H1 (cell line): Measurements from ENCODE around the gene CRK. TPM values are rescaled to one million over a fixed set of nuclear protein-coding genes. Genes with fewer than 3 reads are reported as not detected.

Experiments
- CTCF ChIA-PET: fragments of 300-600 bp; sonication (Branson Sonifier 250); formaldehyde crosslinking; loops from one replicate; lab custom pipeline; 2021; ENCODE audit not compliant: partially characterized antibody; lab: Charles Lee
- POLR2A ChIA-PET: fragments of 300-600 bp; sonication (Branson Sonifier 250); formaldehyde crosslinking; loops from one replicate; lab custom pipeline; 2021; ENCODE audit warnings: inconsistent platforms; ENCODE audit not compliant: partially characterized antibody; lab: Charles Lee
- DNase-seq, 2 experiments: peaks; one replicate each; pipeline versions ENCODE4 v3.0.0 to v3.0.0-alpha.2; 2010 to 2022; ENCODE audit warnings: low spot score in 2 of 2, low read depth in 1 of 2, mixed read lengths in 1 of 2
- FAIRE-seq: peaks from 2 replicates; lab custom pipeline; 2011; peaks lifted over from hg19 to GRCh38; lab: Jason Lieb, UNC
- H2AFZ ChIP-seq: 2 replicates; pipeline ENCODE4 v1.8.1; 2012; ENCODE audit warnings: low read length, inconsistent platforms
- H2AK5ac ChIP-seq: 2 replicates; pipeline ENCODE4 v1.6.1; 2013; ENCODE audit warnings: low read depth, low read length
- H2BK120ac ChIP-seq: replicated peaks from 2 replicates; pipeline ENCODE3; 2013; ENCODE audit warnings: low read depth, low read length, inconsistent platforms
- H2BK12ac ChIP-seq: 2 replicates; pipeline ENCODE4 v1.6.1; 2013; ENCODE audit warnings: low read depth, low read length
- H2BK15ac ChIP-seq: 2 replicates; pipeline ENCODE4 v1.6.1; 2013; ENCODE audit warnings: low read length
- H2BK20ac ChIP-seq: 2 replicates; pipeline ENCODE4 v1.6.1; 2013; ENCODE audit warnings: low read length
- H2BK5ac ChIP-seq: 2 replicates; pipeline ENCODE4 v1.6.1; 2013; ENCODE audit warnings: low read depth, low read length
- H3K14ac ChIP-seq: 2 replicates; pipeline ENCODE4 v1.6.1; 2013; ENCODE audit warnings: inconsistent platforms; ENCODE audit not compliant: insufficient read length
- H3K18ac ChIP-seq: 2 replicates; pipeline ENCODE4 v1.6.1; 2013; ENCODE audit warnings: low read length; ENCODE audit errors: extremely low read depth
- H3K23ac ChIP-seq: 2 replicates; pipeline ENCODE4 v1.6.1; 2013; ENCODE audit warnings: inconsistent platforms; ENCODE audit not compliant: insufficient read length
- H3K23me2 ChIP-seq: 2 replicates; pipeline ENCODE4 v1.6.1; 2013; ENCODE audit warnings: low read depth, low read length
- H3K27ac ChIP-seq: 2 replicates; pipeline ENCODE4 v1.6.1; 2011; ENCODE audit warnings: low read depth, low read length, inconsistent platforms
- H3K27me3 ChIP-seq, 4 experiments: replicated peaks in 1 of 4; 1 replicate in 1 of 4; 2 replicates in 3 of 4; pipeline versions ENCODE4 v1.6.1 to v1.8.1; 2011 to 2013; ENCODE audit warnings: low read length in 3 of 4, mild to moderate bottlenecking in 3 of 4, inconsistent platforms in 2 of 4, mixed read lengths in 2 of 4, moderate library complexity in 1 of 4; ENCODE audit not compliant: control insufficient read depth in 3 of 4, insufficient read depth in 3 of 4; ENCODE audit errors: extremely low read depth in 1 of 4
- H3K36me3 ChIP-seq, 4 experiments: 2 replicates each; pipeline versions ENCODE4 v1.6.1 to v1.8.1; 2011 to 2013; ENCODE audit warnings: mild to moderate bottlenecking in 4 of 4, low read length in 3 of 4, moderate library complexity in 2 of 4, control low read depth in 1 of 4, inconsistent platforms in 1 of 4; ENCODE audit not compliant: insufficient read depth in 4 of 4, control insufficient read depth in 2 of 4
- H3K4ac ChIP-seq: replicated peaks from 2 replicates; pipeline ENCODE3; 2013; ENCODE audit warnings: low read length, low read depth, mixed read lengths, inconsistent platforms; ENCODE audit not compliant: insufficient read length
- H3K4me1 ChIP-seq, 4 experiments: replicated peaks in 1 of 4; 1 replicate in 1 of 4; 2 replicates in 3 of 4; pipeline versions ENCODE4 v1.6.1 to v1.8.1; 2011 to 2013; ENCODE audit warnings: low read length in 3 of 4, inconsistent platforms in 2 of 4, mixed read lengths in 1 of 4; ENCODE audit not compliant: insufficient read depth in 4 of 4, control insufficient read depth in 3 of 4
- H3K4me2 ChIP-seq, 2 experiments: 2 replicates each; pipeline versions ENCODE4 v1.6.1 to v1.8.1; 2011 to 2013; ENCODE audit warnings: low read depth in 2 of 2, low read length in 2 of 2, control low read depth in 1 of 2, inconsistent platforms in 1 of 2, mild to moderate bottlenecking in 1 of 2; ENCODE audit not compliant: insufficient read depth in 1 of 2
- H3K4me3 ChIP-seq, 4 experiments: fragments of 200-600, 300-600 bp in 1 of 4; sonication (generic), shearing (Covaris generic), sonication (Bioruptor Twin) in 1 of 4; 2 replicates each; pipeline versions ENCODE4 v1.5.1 to v1.8.1; 2011 to 2016; ENCODE audit warnings: low read length in 4 of 4, low read depth in 3 of 4, control low read depth in 2 of 4, inconsistent platforms in 2 of 4, mild to moderate bottlenecking in 2 of 4, mixed read lengths in 1 of 4, moderate library complexity in 1 of 4; ENCODE audit not compliant: insufficient read depth in 2 of 4; ENCODE audit errors: extremely low read depth in 1 of 4
- H3K56ac ChIP-seq: replicated peaks from 2 replicates; pipeline ENCODE3; 2013; ENCODE audit warnings: low read depth, mild to moderate bottlenecking, mixed read lengths, low read length, inconsistent platforms; ENCODE audit not compliant: insufficient read length
- H3K79me1 ChIP-seq: 2 replicates; pipeline ENCODE4 v1.6.1; 2013; ENCODE audit warnings: low read depth, low read length, control low read depth
- H3K79me2 ChIP-seq, 2 experiments: 2 replicates each; pipeline versions ENCODE4 v1.6.1 to v1.8.1; 2012 to 2013; ENCODE audit warnings: low read length in 2 of 2, mild to moderate bottlenecking in 2 of 2, inconsistent platforms in 1 of 2; ENCODE audit not compliant: insufficient read depth in 2 of 2, control insufficient read depth in 1 of 2
- H3K9ac ChIP-seq, 4 experiments: replicated peaks in 1 of 4; 1 replicate in 1 of 4; 2 replicates in 3 of 4; pipeline versions ENCODE4 v1.6.1 to v1.8.1; 2011 to 2013; ENCODE audit warnings: low read depth in 3 of 4, low read length in 3 of 4, control low read depth in 2 of 4, mild to moderate bottlenecking in 2 of 4, moderate library complexity in 2 of 4, inconsistent platforms in 1 of 4; ENCODE audit errors: extremely low read depth in 1 of 4
- H3K9me3 ChIP-seq, 2 experiments: 2 replicates each; pipeline versions ENCODE4 v1.6.1 to v1.8.1; 2012 to 2013; ENCODE audit warnings: mild to moderate bottlenecking in 2 of 2, moderate library complexity in 2 of 2, control low read depth in 1 of 2, inconsistent platforms in 1 of 2, low read depth in 1 of 2, low read length in 1 of 2, mixed read lengths in 1 of 2; ENCODE audit not compliant: insufficient read depth in 2 of 2
- H4K20me1 ChIP-seq, 2 experiments: replicated peaks in 1 of 2; 2 replicates each; pipeline versions ENCODE3 to v1.8.1; 2011 to 2013; ENCODE audit warnings: inconsistent platforms in 2 of 2, low read length in 2 of 2, mild to moderate bottlenecking in 1 of 2; ENCODE audit not compliant: insufficient read depth in 2 of 2, control insufficient read depth in 1 of 2
- H4K5ac ChIP-seq: 2 replicates; pipeline ENCODE4 v1.6.1; 2013; ENCODE audit warnings: low read length, low read depth, mixed read lengths, inconsistent platforms; ENCODE audit not compliant: insufficient read length
- H4K8ac ChIP-seq: 2 replicates; pipeline ENCODE4 v1.8.0; 2013; ENCODE audit warnings: mild to moderate bottlenecking, moderate library complexity, low read length, inconsistent platforms; ENCODE audit not compliant: insufficient read depth; ENCODE audit errors: extremely low read depth
- H4K91ac ChIP-seq: replicated peaks from 2 replicates; pipeline ENCODE3; 2013; ENCODE audit warnings: low read length, mixed read lengths, inconsistent platforms; ENCODE audit not compliant: insufficient read length
- ATF3 ChIP-seq: IDR thresholded peaks from 2 replicates; pipeline ENCODE4 v1.6.1; 2011; ENCODE audit warnings: low read depth, mild to moderate bottlenecking, low read length; ENCODE audit not compliant: insufficient read depth
- E2F6 ChIP-seq: IDR thresholded peaks from 2 replicates; pipeline ENCODE4 v1.6.1; 2012; ENCODE audit warnings: inconsistent platforms
- HDAC2 ChIP-seq, 2 experiments: fragments of 300-600 bp in 1 of 2; sonication (generic) in 1 of 2; IDR thresholded peaks; 2 replicates each; pipeline ENCODE4 v1.6.1; 2011 to 2012; ENCODE audit warnings: low read depth in 2 of 2, low read length in 2 of 2, mild to moderate bottlenecking in 2 of 2, moderate library complexity in 2 of 2, borderline replicate concordance in 1 of 2, inconsistent platforms in 1 of 2
- KDM4A ChIP-seq: IDR thresholded peaks from one replicate; pipeline ENCODE4 v1.7.1; 2012; ENCODE audit warnings: low read depth, mild to moderate bottlenecking, moderate library complexity, low read length, inconsistent platforms; ENCODE audit not compliant: severe bottlenecking
- TAF1 ChIP-seq: IDR thresholded peaks from 2 replicates; pipeline ENCODE4 v1.6.1; 2011; ENCODE audit warnings: mild to moderate bottlenecking, low read depth, low read length
- WGBS, 2 experiments: shearing (Covaris generic) in 1 of 2; methylation state at CpG; one replicate each; pipeline versions ENCODE4 v1.1.6 to v1.1.7; 2013 to 2015; ENCODE audit warnings: low lambda C conversion rate in 2 of 2, mixed read lengths in 2 of 2, inconsistent platforms in 1 of 2, low coverage in 1 of 2, missing lambda C conversion rate in 1 of 2; ENCODE audit not compliant: insufficient replicate concordance in 2 of 2, insufficient coverage in 1 of 2, insufficient read length in 1 of 2; ENCODE audit errors: extremely low coverage in 1 of 2, missing lambda C conversion rate in 1 of 2; 5-methylcytosine and 5-hydroxymethylcytosine counted together
- polyA plus RNA-seq, 7 experiments: library from polyadenylated mRNA; depleted of rRNA in 3 of 7; stranded (reverse) in 5 of 7; unstranded in 2 of 7; fragments of >200 nt in 5 of 7; fragments of 200-250 nt in 2 of 7; gene quantifications; 1 replicate in 5 of 7; 2 replicates in 1 of 7; 4 replicates in 1 of 7; pipeline versions ENCODE4 v1.2.1 to v1.2.3, GENCODE V29; 2011 to 2013; ENCODE audit warnings: missing spikeins in 2 of 7, mixed read lengths in 2 of 7
- total RNA-seq: library from RNA; stranded (reverse); fragmentation: NEBNext Ultra II Directional; extraction: Animal tissue kit (Norgen Biotek cat#: 25700); gene quantifications from 2 replicates; pipeline ENCODE4 v1.2.1, GENCODE V29; 2021

CRK gene
- total and polyA plus RNA-seq, 2 of the 8 experiments (the other 6 are each of a cell fraction or from before 2014, with no cell fraction given), result 32.8 to 57.1 TPM

DNA sequence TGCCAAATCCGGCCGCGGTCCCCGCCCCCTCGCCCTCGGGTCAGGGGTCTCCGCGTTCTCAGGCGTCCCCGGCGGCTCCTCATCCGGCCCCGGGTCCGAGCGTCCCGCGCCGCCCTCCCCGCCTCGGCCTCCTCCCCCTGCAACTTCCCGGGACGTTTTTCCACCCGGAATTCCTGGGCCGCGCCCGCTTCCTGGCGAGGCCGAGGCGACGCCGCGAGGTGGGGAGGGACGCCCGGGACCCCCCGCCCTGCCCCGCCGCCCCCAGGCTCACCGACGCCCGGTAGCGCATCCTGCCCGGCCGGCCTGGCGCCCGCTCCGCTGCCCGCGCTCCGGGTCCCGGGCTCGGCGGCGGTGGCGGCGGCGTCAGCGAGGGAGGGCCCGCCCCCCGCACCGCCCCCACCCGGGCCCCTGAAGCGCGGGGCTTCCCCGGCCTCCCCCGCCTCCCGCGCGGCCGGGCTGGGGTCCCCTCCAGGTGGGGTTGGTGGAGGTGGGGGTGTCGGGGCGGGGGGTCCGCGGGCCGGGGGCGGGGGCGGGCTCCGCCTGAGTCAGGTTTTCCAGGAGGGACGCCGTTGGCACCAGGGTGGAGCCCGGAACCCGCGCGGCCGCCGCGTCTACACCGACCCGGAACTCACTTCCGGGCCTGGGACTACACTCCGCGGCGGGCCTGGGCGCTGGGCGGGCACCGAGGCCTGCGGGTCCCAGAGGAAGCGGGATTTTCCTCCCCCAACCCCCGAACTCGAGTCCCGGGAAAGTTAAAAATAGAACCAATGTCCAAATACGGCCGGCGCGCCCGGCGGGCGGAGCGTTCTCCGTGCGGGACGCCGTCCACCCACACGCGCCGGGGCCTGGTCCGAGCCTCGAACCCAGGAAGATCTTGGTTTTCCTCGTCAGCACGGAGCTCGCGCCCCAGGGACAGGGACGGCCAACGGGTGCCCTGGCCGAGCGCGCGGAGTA, 29.7 kb upstream of the CRK start:
- CTCF ChIA-PET, result interaction anchor here (0.6 to 1.4 kb wide), 4 partner anchors 13 to 120 kb away, joined by 3 to 6 read pairs (median 4); partner anchors contain the start of gene INPP5K
- H2AFZ ChIP-seq, result no peak overlapping the region; the same call in 1 of the 2 replicates

More for the DNA sequence above, 29.7 kb upstream of the CRK start:
- Histone ChIP-seq H3K18ac (no peak overlapping the region; the same call in 1 of the 2 replicates), H2AK5ac (no peak overlapping the region), H2BK120ac (no peak overlapping the region), H3K9me3 (no peaks in the 10 kb centered on the region), H3K27me3 (peaks cover 0 to 6% (median 0%) of the 10 kb centered on the region in 4 experiments; a peak in 2 of 7 replicates), H3K27ac (no peak overlapping the region), H4K20me1 (peaks cover 0 to 10% of the 10 kb centered on the region in 2 experiments), H2BK20ac (no peak overlapping the region), H4K5ac (no peak overlapping the region), H3K36me3 (peaks cover 3 to 19% (median 14%) of the 10 kb centered on the region in 4 experiments; a peak in 6 of 8 replicates), H3K4me3 (peak overlapping the region; percentile 43 to 75 (median 50)), H2BK12ac (no peak overlapping the region), H4K91ac (peak overlapping the region; percentile 42), H3K79me1 (no peaks in the 10 kb centered on the region; the same call in 1 of the 2 replicates), H3K14ac (no peak overlapping the region), H3K23me2 (peaks cover 11% of the 10 kb centered on the region; the same call in 1 of the 2 replicates), H3K4ac (no peak overlapping the region), H2BK5ac (no peak overlapping the region), H3K9ac (peak overlapping the region in 1 of 4 experiments; percentile 70; a peak in 1 of 7 replicates), H3K23ac (no peak overlapping the region), H4K8ac (peak overlapping the region; percentile 3; the same call in 1 of the 2 replicates), H3K4me1 (peaks cover 0 to 24% (median 13%) of the 10 kb centered on the region in 4 experiments; a peak in 6 of 7 replicates), H3K4me2 (peak overlapping the region; percentile 68 to 74), H2BK15ac (no peak overlapping the region), H3K56ac (no peak overlapping the region), H3K79me2 (no peaks in the 10 kb centered on the region)
- no peak for FAIRE-seq
- POLR2A ChIA-PET, result interaction anchor here (0.9 to 1.4 kb wide), 6 partner anchors 10 to 33 kb away, joined by 3 to 5 read pairs (median 4); partner anchors contain the start of gene CRK
- 0 out of 4 replicates have a peak, but pooled peaks have one; percentile 8 to 31 for TF ChIP-seq HDAC2 (IDR thresholded peaks at IDR 0.05; ENCODE audit: borderline replicate concordance in 1 of 2, low read depth in 2 of 2, low read length in 2 of 2)
- 0 out of 2 replicates have a peak, but pooled peaks have one; percentile 24 for TF ChIP-seq TAF1
- peak; percentile 57 for TF ChIP-seq KDM4A
- no peak for TF ChIP-seq E2F6
- no peak for TF ChIP-seq ATF3
- peak in 1 of 2 experiments; percentile 65 for DNase-seq
- 10% methylated on average over 45 of the region's 127 CpGs; no CpG with 5 or more reads in 1 of the 2 experiments for WGBS, 2 experiments
